PFSK-1 (cell line): ENCODE data around the gene PHC2.

Source experiments
- POLR2AphosphoS5 ChIP-seq: IDR thresholded peaks from 2 replicates; pipeline ENCODE4 v1.6.1; 2012; ENCODE audit warnings: low read depth, mild to moderate bottlenecking, control low read depth, low read length, moderate library complexity
- TAF1 ChIP-seq: IDR thresholded peaks from 2 replicates; pipeline ENCODE4 v1.6.1; 2012; ENCODE audit warnings: low read length, control low read depth, borderline replicate concordance; ENCODE audit not compliant: insufficient read depth

DNA sequence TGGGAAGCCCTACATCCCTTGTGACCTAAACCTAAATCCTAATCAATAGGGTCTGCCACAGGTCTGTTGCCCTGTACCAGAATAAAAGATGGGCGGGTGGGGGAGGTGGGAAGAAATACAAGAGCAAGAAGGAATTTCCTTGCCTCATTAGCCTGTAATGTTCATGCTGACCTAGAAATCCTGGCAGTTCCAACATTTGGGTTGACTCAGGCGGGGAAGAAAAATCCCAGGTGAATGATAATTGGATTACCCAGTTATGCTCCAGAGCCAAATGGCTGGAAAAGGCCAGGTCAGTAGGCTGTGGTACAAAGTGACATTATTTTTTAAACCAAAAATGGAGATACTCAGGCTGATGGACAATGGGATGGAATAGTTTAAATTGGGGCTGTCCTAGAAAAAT is 82.7 kb downstream of the PHC2 start:
- TF ChIP-seq POLR2AphosphoS5 (no peak), TAF1 (peak; percentile 49; the same call in 1 of the 2 replicates)
